IMR-90 (cell line): ENCODE data around the gene MYCBPAP. TPM values are rescaled to one million over a fixed set of nuclear protein-coding genes. Genes with fewer than 3 reads are reported as not detected.
A peak's percentile ranks its signal among the peaks of the same experiment; 100 is the strongest.
"Not testable (repeated sequence)": the region's sequence is repeated elsewhere in the genome, so short reads cannot be mapped to it uniquely, and the experiment has no call there.

Experiments
- ATAC-seq: fragments of 200-7000 bp; cut with Tn5 transposase; 2 replicates; pipeline ENCODE4 v1.9.1; 2020; ENCODE audit warnings: low read depth, mild to moderate bottlenecking, moderate library complexity
- BruUV-seq: library from RNA; stranded (reverse); fragments of 400-500 nt; replicated peaks from 2 replicates; lab custom pipeline; 2021; lab: Mats Ljungman, UMichigan
- CTCF ChIA-PET: fragments of 300-600 bp; formaldehyde crosslinking; extraction: SDS; loops from one replicate; lab custom pipeline; 2021; ENCODE audit warnings: antibody characterized with exemption; lab: Yijun Ruan, JAX
- POLR2A ChIA-PET: fragments of 300-600 bp; sonication (Branson Sonifier 250); formaldehyde crosslinking; loops from one replicate; lab custom pipeline; 2022; ENCODE audit warnings: antibody characterized with exemption; ENCODE audit not compliant: unreplicated experiment; lab: Charles Lee
- DNase-seq: peaks from one replicate; pipeline ENCODE4 v3.0.0; 2013
- H2AFZ ChIP-seq: replicated peaks from 2 replicates; pipeline ENCODE3; 2013; ENCODE audit warnings: low read length, mild to moderate bottlenecking; ENCODE audit not compliant: poor library complexity
- H2AK5ac ChIP-seq: 2 replicates; pipeline ENCODE4 v1.6.1; 2013; ENCODE audit warnings: low read depth, low read length, inconsistent platforms
- H2AK9ac ChIP-seq: replicated peaks from 2 replicates; pipeline ENCODE3; 2013; ENCODE audit warnings: mild to moderate bottlenecking, low read depth, low read length, moderate library complexity; ENCODE audit not compliant: poor library complexity
- H2BK120ac ChIP-seq: 2 replicates; pipeline ENCODE4 v1.6.1; 2013; ENCODE audit warnings: low read depth, low read length, inconsistent platforms
- H2BK15ac ChIP-seq: 3 replicates; pipeline ENCODE4 v1.6.1; 2013; ENCODE audit warnings: low read depth, low read length, inconsistent platforms
- H2BK20ac ChIP-seq: 2 replicates; pipeline ENCODE4 v1.6.1; 2013; ENCODE audit warnings: low read depth, mild to moderate bottlenecking, inconsistent platforms, low read length, moderate library complexity
- H2BK5ac ChIP-seq: 2 replicates; pipeline ENCODE4 v1.6.1; 2013; ENCODE audit warnings: mild to moderate bottlenecking, low read depth, low read length, inconsistent platforms; ENCODE audit not compliant: poor library complexity, severe bottlenecking
- H3K14ac ChIP-seq: replicated peaks from 2 replicates; pipeline ENCODE4 v1.6.1; 2013; ENCODE audit warnings: low read depth, low read length, inconsistent platforms
- H3K18ac ChIP-seq: 2 replicates; pipeline ENCODE4 v1.6.1; 2013; ENCODE audit warnings: low read depth, low read length, control low read depth
- H3K23ac ChIP-seq: 2 replicates; pipeline ENCODE4 v1.6.1; 2013; ENCODE audit warnings: low read depth, low read length, inconsistent platforms
- H3K27ac ChIP-seq: 2 replicates; pipeline ENCODE4 v1.5.1; 2013; ENCODE audit warnings: mild to moderate bottlenecking, control low read depth, low read length; ENCODE audit not compliant: insufficient read depth
- H3K27me3 ChIP-seq: 2 replicates; pipeline ENCODE4 v1.6.1; 2013; ENCODE audit warnings: low read length; ENCODE audit not compliant: control insufficient read depth, insufficient read depth
- H3K36me3 ChIP-seq: 2 replicates; pipeline ENCODE4 v1.6.1; 2013; ENCODE audit warnings: low read length, mixed read lengths; ENCODE audit not compliant: control insufficient read depth, insufficient read depth
- H3K4ac ChIP-seq: 2 replicates; pipeline ENCODE4 v1.6.1; 2013; ENCODE audit warnings: low read depth, low read length, inconsistent platforms
- H3K4me1 ChIP-seq: 2 replicates; pipeline ENCODE4 v1.6.1; 2013; ENCODE audit warnings: low read length, mixed read lengths; ENCODE audit not compliant: control insufficient read depth, insufficient read depth
- H3K4me2 ChIP-seq: 2 replicates; pipeline ENCODE4 v1.6.1; 2013; ENCODE audit warnings: low read depth, mild to moderate bottlenecking, control low read depth, low read length, moderate library complexity
- H3K4me3 ChIP-seq: 2 replicates; pipeline ENCODE4 v1.5.1; 2013; ENCODE audit warnings: low read depth, mild to moderate bottlenecking, control low read depth, low read length, moderate library complexity; ENCODE audit not compliant: insufficient read depth
- H3K56ac ChIP-seq: 2 replicates; pipeline ENCODE4 v1.6.1; 2013; ENCODE audit warnings: low read length, inconsistent platforms; ENCODE audit not compliant: insufficient read depth; ENCODE audit errors: extremely low read depth
- H3K79me1 ChIP-seq, 2 experiments: 2 replicates each; pipeline ENCODE4 v1.6.1; 2013; ENCODE audit warnings: low read length in 2 of 2, inconsistent platforms in 1 of 2, low read depth in 1 of 2
- H3K9ac ChIP-seq: 2 replicates; pipeline ENCODE4 v1.6.1; 2013; ENCODE audit warnings: low read depth, low read length, control low read depth
- H3K9me1 ChIP-seq: 2 replicates; pipeline ENCODE4 v1.6.1; 2013; ENCODE audit warnings: low read length, inconsistent platforms; ENCODE audit not compliant: insufficient read depth
- H3K9me3 ChIP-seq: 2 replicates; pipeline ENCODE4 v1.6.1; 2013; ENCODE audit warnings: low read length; ENCODE audit not compliant: control insufficient read depth, insufficient read depth
- H4K20me1 ChIP-seq: 2 replicates; pipeline ENCODE4 v1.6.1; 2013; ENCODE audit warnings: low read length, inconsistent platforms; ENCODE audit not compliant: insufficient read depth
- H4K5ac ChIP-seq: 2 replicates; pipeline ENCODE4 v1.6.1; 2013; ENCODE audit warnings: mild to moderate bottlenecking, low read depth, low read length, control low read depth
- H4K8ac ChIP-seq, 2 experiments: 2 replicates each; pipeline ENCODE4 v1.6.1; 2013; ENCODE audit warnings: low read depth in 2 of 2, low read length in 2 of 2, control low read depth in 1 of 2, inconsistent platforms in 1 of 2
- H4K91ac ChIP-seq: 2 replicates; pipeline ENCODE4 v1.6.1; 2013; ENCODE audit warnings: low read depth, low read length, inconsistent platforms; ENCODE audit not compliant: insufficient read depth
- WGBS, 2 experiments: methylation state at CpG; one replicate each; pipeline versions ENCODE4 v1.1.5 to v1.1.7; 2013; ENCODE audit warnings: missing lambda C conversion rate in 2 of 2; ENCODE audit not compliant: insufficient read length in 1 of 2; ENCODE audit errors: extremely low coverage in 2 of 2; 5-methylcytosine and 5-hydroxymethylcytosine counted together
- dilution Hi-C: fragments of 300-500 bp; cut with HindIII; formaldehyde crosslinking; loops from one replicate; pipeline ENCODE4 v1.14.3; 2018; ENCODE audit warnings: low sequenced_read_pairs; ENCODE audit not compliant: unreplicated experiment
- in situ Hi-C: fragments of 300-500 bp; cut with MboI; formaldehyde crosslinking; loops from 3 replicates; pipeline ENCODE4 v1.14.3; 2019; ENCODE audit warnings: low sequenced_read_pairs, inconsistent platforms, mixed read lengths
- intact Hi-C: fragments of 100-400 bp; cut with micrococcal nuclease; formaldehyde crosslinking; loops from 2 replicates; pipeline ENCODE4 v1.10.0; 2022
- polyA plus RNA-seq, 3 experiments: library from polyadenylated mRNA; depleted of rRNA; stranded (reverse); fragments of >200 nt; gene quantifications; 2 replicates each; pipeline ENCODE4 v1.2.3, GENCODE V29; 2012; ENCODE audit warnings: low replicate concordance in 1 of 3
- total RNA-seq: library from RNA; depleted of rRNA; stranded (reverse); fragments of >200 nt; gene quantifications from 2 replicates; pipeline ENCODE4 v1.2.3, GENCODE V29; 2012

MYCBPAP gene
- total and polyA plus RNA-seq, 2 of the 4 experiments (the other 2 are of a cell fraction): 0.17 to 0.18 TPM

GRCh38 chr17:50475775-50476544 lies 32.3 kb upstream of the MYCBPAP start:
- H4K91ac ChIP-seq, H2AFZ ChIP-seq, H3K9me1 ChIP-seq, dilution Hi-C loops, H2BK15ac ChIP-seq, H3K27me3 ChIP-seq, ATAC-seq, H3K27ac ChIP-seq, H2AK5ac ChIP-seq, H4K5ac ChIP-seq, H4K8ac ChIP-seq, H3K4me3 ChIP-seq, DNase-seq, H3K4ac ChIP-seq, H3K4me1 ChIP-seq, H3K9me3 ChIP-seq, H4K20me1 ChIP-seq, POLR2A ChIA-PET, H3K4me2 ChIP-seq, H3K18ac ChIP-seq, in situ Hi-C loops, H3K56ac ChIP-seq, BruUV-seq, H2BK20ac ChIP-seq, H2BK120ac ChIP-seq, H3K9ac ChIP-seq, H3K14ac ChIP-seq, H2AK9ac ChIP-seq, H2BK5ac ChIP-seq, intact Hi-C loops: not testable (repeated sequence)
- CTCF ChIA-PET: interaction anchor here (0.6 kb wide), 1 partner anchor 8 kb away, joined by 3 read pairs; no protein-coding TSS in a partner anchor
- Histone ChIP-seq H3K79me1 (peaks cover 11 to 17% of the 10 kb centered on the region in 2 experiments; a peak in 3 of 4 replicates), H3K23ac (0 out of 2 replicates have a peak overlapping the region, but pooled peaks have one; percentile 24), H3K36me3 (peaks cover 12% of the 10 kb centered on the region)
- no CpG with 5 or more reads among the region's 33 CpGs for WGBS, 2 experiments
